GM12878 (cell line): Measurements from ENCODE around the gene IDH3G. TPM values are rescaled to one million over a fixed set of nuclear protein-coding genes. Genes with fewer than 3 reads are reported as not detected.

Experiments used
- CHD2 ChIP-seq: IDR thresholded peaks from 2 replicates; pipeline ENCODE4 v1.6.1; 2011; ENCODE audit warnings: low read depth, low read length, improper control_type of control experiment, borderline replicate concordance
- CREM ChIP-seq: IDR thresholded peaks from 2 replicates; pipeline ENCODE4 v1.6.1; 2014; ENCODE audit warnings: antibody characterized with exemption, low read depth
- NRF1 ChIP-seq: conservative IDR thresholded peaks from 2 replicates; pipeline ENCODE4 v1.6.1; 2011; ENCODE audit warnings: mild to moderate bottlenecking, low read depth, low read length, improper control_type of control experiment
- RAD51 ChIP-seq: fragments of 450-650 bp; IDR thresholded peaks from 2 replicates; pipeline ENCODE4 v1.6.1; 2016; ENCODE audit warnings: moderate library complexity, mild to moderate bottlenecking, inconsistent platforms
- RCOR1 ChIP-seq: conservative IDR thresholded peaks from 2 replicates; pipeline ENCODE4 v1.6.1; 2012; ENCODE audit warnings: low read depth, low read length, improper control_type of control experiment
- RFX5 ChIP-seq: IDR thresholded peaks from 2 replicates; pipeline ENCODE4 v1.6.1; 2011; ENCODE audit warnings: low read depth, low read length, improper control_type of control experiment
- SMAD5 ChIP-seq: IDR thresholded peaks from 2 replicates; pipeline ENCODE4 v1.6.1; 2016; ENCODE audit warnings: antibody characterized with exemption, low read depth
- SP1 ChIP-seq: IDR thresholded peaks from one replicate; pipeline ENCODE4 v1.6.1; 2011; ENCODE audit warnings: low read depth, low read length
- SRF ChIP-seq, 2 experiments: IDR thresholded peaks; 2 replicates each; pipeline ENCODE4 v1.6.1; 2011; ENCODE audit warnings: low read depth in 2 of 2, low read length in 2 of 2, mild to moderate bottlenecking in 1 of 2, moderate library complexity in 1 of 2
- TAF1 ChIP-seq: IDR thresholded peaks from 2 replicates; pipeline ENCODE4 v1.6.1; 2011; ENCODE audit warnings: mild to moderate bottlenecking, low read depth, low read length, borderline replicate concordance
- TCF12 ChIP-seq: IDR thresholded peaks from 2 replicates; pipeline ENCODE4 v1.6.1; 2011; ENCODE audit warnings: low read depth, mild to moderate bottlenecking, low read length
- TCF3 ChIP-seq: IDR thresholded peaks from 2 replicates; pipeline ENCODE4 v1.6.1; 2012; ENCODE audit warnings: low read depth, mild to moderate bottlenecking, low read length, borderline replicate concordance; ENCODE audit not compliant: insufficient read depth
- YBX1 ChIP-seq: fragments of 450-650 bp; IDR thresholded peaks from 2 replicates; pipeline ENCODE4 v1.6.1; 2016; ENCODE audit warnings: antibody characterized with exemption
- polyA plus RNA-seq, 11 experiments: library from polyadenylated mRNA; depleted of rRNA in 4 of 11; unstranded in 6 of 11; stranded (reverse) in 5 of 11; fragments of >200 nt; fragmentation: Nextera tagmentation in 4 of 11; fragmentation: Illumina TruSeq in 1 of 11; extraction: Ambion mirVana in 4 of 11; extraction: Trizol in 1 of 11; gene quantifications; 1 replicate in 1 of 11; 2 replicates in 10 of 11; pipeline versions ENCODE4 v1.2.1 to v1.2.3, GENCODE V29; 2011 to 2016; ENCODE audit warnings: inconsistent platforms in 2 of 11, missing spikeins in 2 of 11, low read depth in 1 of 11
- total RNA-seq, 4 experiments: library from RNA; depleted of rRNA in 3 of 4; stranded (reverse); fragments of >200 nt in 3 of 4; fragmentation: Illumina TruSeq in 1 of 4; extraction: Trizol in 1 of 4; gene quantifications; 2 replicates each; pipeline versions ENCODE4 v1.2.1 to v1.2.3, GENCODE V29; 2013 to 2021
- TF ChIP-seq, protein P1 (sequence below): fragments of 450-650 bp; IDR thresholded peaks from 2 replicates; pipeline ENCODE4 v1.6.1; 2016; ENCODE audit warnings: mild to moderate bottlenecking, moderate library complexity, borderline replicate concordance
- TF ChIP-seq, protein P2 (sequence below): fragments of 450-650 bp; IDR thresholded peaks from 2 replicates; pipeline ENCODE4 v1.6.1; 2017; ENCODE audit warnings: borderline replicate concordance
- TF ChIP-seq, protein P3 (sequence below): IDR thresholded peaks from 2 replicates; pipeline ENCODE4 v1.6.1; 2012; ENCODE audit warnings: low read depth, low read length, improper control_type of control experiment

The IDH3G gene
- total and polyA plus RNA-seq, 10 of the 15 experiments (the other 5 are each of a cell fraction or from before 2014, with no cell fraction given): 26.3 to 102 (median 66.6) TPM

DNA sequence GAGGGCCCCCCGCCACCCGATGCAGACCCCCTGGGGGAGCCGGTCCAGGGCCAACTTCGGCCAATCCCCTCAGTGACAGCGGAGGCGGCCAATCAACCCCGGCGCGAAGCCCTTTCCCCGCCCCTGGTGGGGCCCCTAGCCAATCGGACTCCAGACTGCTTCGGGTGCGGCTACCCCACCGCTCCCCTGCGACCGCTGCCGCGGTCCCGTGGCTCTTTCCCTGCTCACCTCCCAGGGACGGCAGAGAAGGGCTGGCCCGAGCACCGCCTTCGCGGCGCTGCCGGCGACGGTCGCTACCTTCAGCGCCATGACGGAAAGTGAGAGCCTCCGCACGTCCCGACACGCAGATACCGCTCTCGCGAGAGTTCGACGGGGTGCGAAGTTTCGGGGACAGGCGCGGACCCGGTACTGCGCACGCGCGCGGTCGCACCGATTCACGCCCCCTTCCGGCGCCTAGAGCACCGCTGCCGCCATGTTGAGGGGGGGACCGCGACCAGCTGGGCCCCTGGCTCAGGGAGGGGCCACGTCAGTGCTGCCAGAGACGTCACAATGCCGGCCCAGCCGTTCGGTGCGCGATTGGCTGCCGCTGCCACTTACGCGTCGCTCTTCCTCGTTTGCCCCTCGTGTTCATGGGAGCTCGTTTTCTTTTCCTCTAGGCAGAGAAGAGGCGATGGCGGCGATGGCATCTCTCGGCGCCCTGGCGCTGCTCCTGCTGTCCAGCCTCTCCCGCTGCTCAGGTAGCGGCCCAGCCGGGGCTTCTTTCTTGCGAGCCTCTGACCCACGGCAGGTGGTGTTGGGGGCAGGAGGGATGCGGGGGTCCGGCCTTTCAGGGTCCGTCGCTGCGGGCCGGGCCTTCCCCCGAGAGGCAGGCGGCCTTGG is at the start of gene IDH3G, which contains the start of gene SSR4 (continued):
- TF ChIP-seq, protein P1, sequence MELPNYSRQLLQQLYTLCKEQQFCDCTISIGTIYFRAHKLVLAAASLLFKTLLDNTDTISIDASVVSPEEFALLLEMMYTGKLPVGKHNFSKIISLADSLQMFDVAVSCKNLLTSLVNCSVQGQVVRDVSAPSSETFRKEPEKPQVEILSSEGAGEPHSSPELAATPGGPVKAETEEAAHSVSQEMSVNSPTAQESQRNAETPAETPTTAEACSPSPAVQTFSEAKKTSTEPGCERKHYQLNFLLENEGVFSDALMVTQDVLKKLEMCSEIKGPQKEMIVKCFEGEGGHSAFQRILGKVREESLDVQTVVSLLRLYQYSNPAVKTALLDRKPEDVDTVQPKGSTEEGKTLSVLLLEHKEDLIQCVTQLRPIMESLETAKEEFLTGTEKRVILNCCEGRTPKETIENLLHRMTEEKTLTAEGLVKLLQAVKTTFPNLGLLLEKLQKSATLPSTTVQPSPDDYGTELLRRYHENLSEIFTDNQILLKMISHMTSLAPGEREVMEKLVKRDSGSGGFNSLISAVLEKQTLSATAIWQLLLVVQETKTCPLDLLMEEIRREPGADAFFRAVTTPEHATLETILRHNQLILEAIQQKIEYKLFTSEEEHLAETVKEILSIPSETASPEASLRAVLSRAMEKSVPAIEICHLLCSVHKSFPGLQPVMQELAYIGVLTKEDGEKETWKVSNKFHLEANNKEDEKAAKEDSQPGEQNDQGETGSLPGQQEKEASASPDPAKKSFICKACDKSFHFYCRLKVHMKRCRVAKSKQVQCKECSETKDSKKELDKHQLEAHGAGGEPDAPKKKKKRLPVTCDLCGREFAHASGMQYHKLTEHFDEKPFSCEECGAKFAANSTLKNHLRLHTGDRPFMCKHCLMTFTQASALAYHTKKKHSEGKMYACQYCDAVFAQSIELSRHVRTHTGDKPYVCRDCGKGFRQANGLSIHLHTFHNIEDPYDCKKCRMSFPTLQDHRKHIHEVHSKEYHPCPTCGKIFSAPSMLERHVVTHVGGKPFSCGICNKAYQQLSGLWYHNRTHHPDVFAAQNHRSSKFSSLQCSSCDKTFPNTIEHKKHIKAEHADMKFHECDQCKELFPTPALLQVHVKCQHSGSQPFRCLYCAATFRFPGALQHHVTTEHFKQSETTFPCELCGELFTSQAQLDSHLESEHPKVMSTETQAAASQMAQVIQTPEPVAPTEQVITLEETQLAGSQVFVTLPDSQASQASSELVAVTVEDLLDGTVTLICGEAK: no peak; the same call in 1 of the 2 replicates
- TF ChIP-seq NRF1 (peak; percentile 53), TCF12 (peak; percentile 56; the same call in 1 of the 2 replicates), SRF (IDR thresholded peaks at IDR 0.05; ENCODE audit: low read depth in 2 of 2, low read length in 2 of 2) (no peak), SMAD5 (peak; percentile 35; the same call in 1 of the 2 replicates), CREM (peak; percentile 87), YBX1 (no peak), RCOR1 (0 out of 2 replicates have a peak, but pooled peaks have one; percentile 36), CHD2 (peak; percentile 99), RFX5 (peak; percentile 74; the same call in 1 of the 2 replicates), TCF3 (peak; percentile 69; the same call in 1 of the 2 replicates), TAF1 (peak; percentile 79), RAD51 (no peak), SP1 (peak; percentile 87)
- TF ChIP-seq, protein P2, sequence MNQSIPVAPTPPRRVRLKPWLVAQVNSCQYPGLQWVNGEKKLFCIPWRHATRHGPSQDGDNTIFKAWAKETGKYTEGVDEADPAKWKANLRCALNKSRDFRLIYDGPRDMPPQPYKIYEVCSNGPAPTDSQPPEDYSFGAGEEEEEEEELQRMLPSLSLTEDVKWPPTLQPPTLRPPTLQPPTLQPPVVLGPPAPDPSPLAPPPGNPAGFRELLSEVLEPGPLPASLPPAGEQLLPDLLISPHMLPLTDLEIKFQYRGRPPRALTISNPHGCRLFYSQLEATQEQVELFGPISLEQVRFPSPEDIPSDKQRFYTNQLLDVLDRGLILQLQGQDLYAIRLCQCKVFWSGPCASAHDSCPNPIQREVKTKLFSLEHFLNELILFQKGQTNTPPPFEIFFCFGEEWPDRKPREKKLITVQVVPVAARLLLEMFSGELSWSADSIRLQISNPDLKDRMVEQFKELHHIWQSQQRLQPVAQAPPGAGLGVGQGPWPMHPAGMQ: peak; percentile 68
- TF ChIP-seq, protein P3, sequence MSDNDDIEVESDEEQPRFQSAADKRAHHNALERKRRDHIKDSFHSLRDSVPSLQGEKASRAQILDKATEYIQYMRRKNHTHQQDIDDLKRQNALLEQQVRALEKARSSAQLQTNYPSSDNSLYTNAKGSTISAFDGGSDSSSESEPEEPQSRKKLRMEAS: peak; percentile 76
